Left ventricle myocardium inferior (tissue), 1 donor: Measurements from ENCODE around the gene SIPA1. TPM values are rescaled to one million over a fixed set of nuclear protein-coding genes. Genes with fewer than 3 reads are reported as not detected.
"Not testable (repeated sequence)": the region's sequence is repeated elsewhere in the genome, so short reads cannot be mapped to it uniquely, and the experiment has no call there.

ENCODE experiments used
- DNase-seq: peaks from one replicate; pipeline ENCODE4 v3.0.0-alpha.2; 2020
- H3K27ac ChIP-seq: fragments of 200-600 bp; replicated peaks from 2 replicates; pipeline ENCODE4 v1.8.0; 2021
- H3K27me3 ChIP-seq: fragments of 200-600 bp; 2 replicates; pipeline ENCODE4 v1.8.0; 2021; ENCODE audit warnings: low read depth
- H3K36me3 ChIP-seq: fragments of 200-600 bp; 2 replicates; pipeline ENCODE4 v1.8.0; 2021
- H3K4me1 ChIP-seq: fragments of 200-600 bp; 2 replicates; pipeline ENCODE4 v1.8.0; 2021
- H3K4me3 ChIP-seq: fragments of 200-600 bp; 2 replicates; pipeline ENCODE4 v1.8.0; 2021; ENCODE audit warnings: mild to moderate bottlenecking, moderate library complexity
- H3K9me3 ChIP-seq: fragments of 200-600 bp; replicated peaks from 2 replicates; pipeline ENCODE4 v1.8.0; 2021
- intact Hi-C: fragments of 100-400 bp; cut with micrococcal nuclease; formaldehyde crosslinking; loops from one replicate; pipeline ENCODE4 v1.11.0; 2022
- total RNA-seq: library from RNA; stranded (reverse); fragmentation: NEBNext Ultra II Directional; extraction: Animal tissue kit (Norgen Biotek cat#: 25700); gene quantifications from one replicate; pipeline ENCODE4 v1.2.1, GENCODE V29; 2021
- TF ChIP-seq, protein P1 (sequence below): fragments of 200-600 bp; IDR thresholded peaks from 2 replicates; pipeline ENCODE4 v1.8.0; 2021; ENCODE audit warnings: antibody characterized with exemption, mild to moderate bottlenecking, borderline replicate concordance
- donor health status: DM: no; HTN: yes; CAD: no; lungs with severe emphysema.

Gene SIPA1
- total RNA-seq, 1 donor from 2014 or later: 21.0 TPM

DNA sequence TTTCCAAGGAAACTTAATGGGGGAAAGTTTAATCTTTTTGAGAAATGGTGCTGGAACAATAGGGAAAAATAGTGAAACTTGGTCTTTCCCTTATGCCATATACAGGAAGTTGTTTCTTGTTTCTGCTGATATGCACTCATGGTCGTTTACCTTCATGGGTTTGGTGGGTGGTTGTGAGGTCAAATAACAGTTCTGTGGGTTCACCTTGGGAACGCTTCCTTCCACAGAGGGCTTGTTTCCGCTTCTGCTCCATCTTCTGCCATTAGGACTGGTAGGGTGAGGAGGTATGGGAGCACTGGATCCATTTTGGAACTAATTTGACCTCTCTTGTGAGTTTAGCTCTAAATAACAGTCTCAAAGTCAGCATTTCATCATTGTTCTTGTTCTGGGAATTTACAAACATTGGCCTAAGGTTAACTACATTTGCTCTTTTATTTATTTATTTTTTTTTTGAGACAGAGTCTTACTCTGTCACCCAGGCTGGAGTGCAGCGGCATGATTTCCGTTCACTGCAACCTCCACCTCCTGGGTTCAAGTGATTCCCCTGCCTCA, 42.4 kb downstream of the SIPA1 start:
- no peaks in the 10 kb centered on the region for H3K27me3 ChIP-seq
- H3K4me1 ChIP-seq: no peaks in the 10 kb centered on the region
- TF ChIP-seq, protein P1, sequence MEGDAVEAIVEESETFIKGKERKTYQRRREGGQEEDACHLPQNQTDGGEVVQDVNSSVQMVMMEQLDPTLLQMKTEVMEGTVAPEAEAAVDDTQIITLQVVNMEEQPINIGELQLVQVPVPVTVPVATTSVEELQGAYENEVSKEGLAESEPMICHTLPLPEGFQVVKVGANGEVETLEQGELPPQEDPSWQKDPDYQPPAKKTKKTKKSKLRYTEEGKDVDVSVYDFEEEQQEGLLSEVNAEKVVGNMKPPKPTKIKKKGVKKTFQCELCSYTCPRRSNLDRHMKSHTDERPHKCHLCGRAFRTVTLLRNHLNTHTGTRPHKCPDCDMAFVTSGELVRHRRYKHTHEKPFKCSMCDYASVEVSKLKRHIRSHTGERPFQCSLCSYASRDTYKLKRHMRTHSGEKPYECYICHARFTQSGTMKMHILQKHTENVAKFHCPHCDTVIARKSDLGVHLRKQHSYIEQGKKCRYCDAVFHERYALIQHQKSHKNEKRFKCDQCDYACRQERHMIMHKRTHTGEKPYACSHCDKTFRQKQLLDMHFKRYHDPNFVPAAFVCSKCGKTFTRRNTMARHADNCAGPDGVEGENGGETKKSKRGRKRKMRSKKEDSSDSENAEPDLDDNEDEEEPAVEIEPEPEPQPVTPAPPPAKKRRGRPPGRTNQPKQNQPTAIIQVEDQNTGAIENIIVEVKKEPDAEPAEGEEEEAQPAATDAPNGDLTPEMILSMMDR: no peak
- intact Hi-C loops: no loop called here
- H3K27ac ChIP-seq: no peak overlapping the region
- no peak for DNase-seq
- no peaks in the 10 kb centered on the region for H3K9me3 ChIP-seq
- H3K4me3 ChIP-seq: no peak overlapping the region
- no peaks in the 10 kb centered on the region for H3K36me3 ChIP-seq

DNA sequence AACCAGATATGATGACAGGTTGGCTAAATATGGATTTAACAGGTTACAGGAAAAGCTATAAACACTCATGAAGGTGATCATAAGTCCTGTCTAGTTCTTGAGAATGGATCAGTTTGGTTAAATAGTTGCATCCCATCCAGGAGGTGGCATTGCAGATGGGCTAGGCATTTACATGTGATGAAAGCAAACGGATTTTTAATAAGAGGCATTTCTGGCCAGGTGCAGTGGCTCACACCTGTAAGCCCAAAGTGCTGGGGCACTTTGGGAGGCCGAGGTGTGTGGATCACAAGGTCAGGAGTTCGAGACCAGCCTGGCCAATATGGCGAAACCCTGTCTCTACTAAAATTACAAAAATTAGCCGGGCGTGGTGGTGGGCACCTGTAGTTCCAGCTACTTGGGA, 45.6 kb downstream of the SIPA1 start:
- DNase-seq, intact Hi-C loops, H3K27ac ChIP-seq, H3K4me1 ChIP-seq, H3K36me3 ChIP-seq, H3K4me3 ChIP-seq, H3K27me3 ChIP-seq, H3K9me3 ChIP-seq: not testable (repeated sequence)

DNA sequence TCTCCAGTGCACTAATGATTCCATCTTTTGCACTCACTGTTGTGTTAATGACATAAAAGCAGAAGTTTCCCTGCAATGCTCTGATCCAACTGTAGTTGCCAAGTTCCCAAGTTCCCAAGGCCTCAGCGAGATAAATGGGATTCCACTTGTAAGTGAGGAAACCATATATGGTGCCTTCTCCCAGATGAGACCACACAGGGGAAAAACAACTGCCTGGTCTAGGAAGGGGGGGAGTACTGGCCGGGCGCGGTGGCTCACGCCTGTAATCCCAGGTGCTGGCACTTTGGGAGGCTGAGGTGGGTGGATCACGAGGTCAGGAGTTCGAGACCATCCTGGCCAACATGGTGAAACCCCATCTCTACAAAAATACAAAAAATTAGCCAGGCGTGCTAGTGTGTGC, 48.1 kb downstream of the SIPA1 start:
- intact Hi-C loops: no loop called here
- no peaks in the 10 kb centered on the region for H3K9me3 ChIP-seq
- no peak for DNase-seq
- H3K4me1 ChIP-seq: peaks cover 3% of the 10 kb centered on the region
- TF ChIP-seq, protein P1: no peak
- H3K27me3 ChIP-seq: no peaks in the 10 kb centered on the region
- peak overlapping the region; percentile 19 for H3K27ac ChIP-seq
- H3K4me3 ChIP-seq: no peak overlapping the region
- H3K36me3 ChIP-seq: no peaks in the 10 kb centered on the region

DNA sequence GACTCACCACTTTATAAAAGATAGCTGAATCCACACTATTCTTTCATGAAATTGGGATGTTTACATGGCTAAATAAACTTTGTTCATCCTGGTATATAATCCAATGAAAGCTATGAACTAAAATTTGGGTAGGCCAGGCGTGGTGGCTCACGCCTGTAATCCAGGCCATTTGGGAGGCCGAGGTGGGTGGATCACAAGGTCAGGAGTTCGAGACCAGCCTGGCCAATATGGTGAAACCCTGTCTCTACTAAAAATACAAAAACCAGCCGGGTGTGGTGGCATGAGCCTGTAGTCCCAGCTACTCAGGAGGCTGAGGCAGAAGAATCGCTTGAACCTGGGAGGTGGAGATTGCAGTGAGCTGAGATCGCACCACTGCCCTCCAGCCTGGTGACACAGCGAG, 53.9 kb downstream of the SIPA1 start:
- H3K4me1 ChIP-seq: peaks cover 14% of the 10 kb centered on the region
- H3K4me3 ChIP-seq, intact Hi-C loops, H3K36me3 ChIP-seq, H3K27me3 ChIP-seq, H3K9me3 ChIP-seq, DNase-seq, H3K27ac ChIP-seq: not testable (repeated sequence)

DNA sequence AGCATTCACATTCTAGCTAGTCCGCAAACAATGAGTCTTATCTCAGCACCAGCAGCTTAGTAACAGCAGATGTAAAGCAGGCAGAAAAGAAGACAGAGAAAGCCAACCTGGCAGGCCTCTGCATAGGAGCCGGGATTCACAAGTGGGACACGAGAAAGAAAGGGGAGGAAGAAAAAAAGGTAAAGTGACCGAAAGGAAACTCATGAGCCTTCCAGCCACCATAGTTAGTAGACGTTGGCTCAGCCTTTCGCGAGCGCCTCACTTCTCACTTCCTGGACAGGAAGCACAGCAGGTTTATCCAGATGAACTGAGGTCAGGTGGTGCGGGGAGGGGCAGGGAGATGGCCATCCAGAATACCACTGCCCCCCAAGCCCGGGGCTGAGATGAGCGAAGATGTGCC, 54.5 kb downstream of the SIPA1 start:
- no peaks in the 10 kb centered on the region for H3K36me3 ChIP-seq
- H3K27me3 ChIP-seq: no peaks in the 10 kb centered on the region
- DNase-seq: no peak
- H3K4me1 ChIP-seq: peaks cover 18% of the 10 kb centered on the region
- intact Hi-C loops: no loop called here
- no peaks in the 10 kb centered on the region for H3K9me3 ChIP-seq
- TF ChIP-seq, protein P1: no peak
- H3K27ac ChIP-seq: no peak overlapping the region
- H3K4me3 ChIP-seq: no peak overlapping the region

DNA sequence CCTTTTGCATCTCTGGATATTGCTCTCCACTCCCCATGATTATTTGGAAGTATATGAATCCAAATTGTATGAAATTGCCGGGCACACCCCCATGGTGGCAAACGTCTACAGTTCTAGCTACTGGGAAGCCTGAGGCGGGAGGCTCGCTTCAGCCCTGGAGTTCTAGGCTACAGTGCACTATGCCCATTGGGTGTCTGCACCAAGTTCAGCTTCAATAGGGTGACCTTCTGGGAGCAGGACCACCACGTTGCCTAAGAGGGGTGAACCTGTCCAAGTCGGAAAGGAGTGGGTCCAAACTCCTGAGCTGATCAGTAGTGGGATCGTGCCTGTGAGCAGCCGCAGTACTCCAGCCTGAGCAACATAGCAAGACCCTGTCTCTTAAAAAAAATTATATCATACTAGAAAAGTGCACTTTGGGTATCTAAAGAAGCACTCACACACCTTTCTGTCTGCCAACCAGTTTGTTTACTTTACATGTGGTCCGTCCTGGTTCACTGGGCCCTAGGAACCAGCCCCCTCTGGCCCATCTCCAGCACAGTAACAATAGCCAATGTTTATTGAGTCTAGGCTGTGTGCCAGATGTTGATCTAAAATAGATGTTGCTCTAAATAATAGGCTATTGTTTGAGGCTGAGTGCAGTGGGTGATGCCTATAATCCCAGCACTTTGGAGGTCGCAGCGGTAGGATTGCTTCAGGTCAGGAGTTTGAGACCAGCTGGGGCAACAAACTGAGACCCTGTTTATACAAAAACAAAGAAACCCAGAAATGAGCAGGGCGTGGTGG, 57.7 kb downstream of the SIPA1 start:
- Histone ChIP-seq H3K4me3 (no peak overlapping the region), H3K9me3 (no peaks in the 10 kb centered on the region), H3K36me3 (no peaks in the 10 kb centered on the region), H3K4me1 (peaks cover 18% of the 10 kb centered on the region), H3K27ac (peak overlapping the region; percentile 58), H3K27me3 (no peaks in the 10 kb centered on the region)
- DNase-seq: no peak
- TF ChIP-seq, protein P1: no peak
- intact Hi-C loops: no loop called here
